Mesothelial cell of epicardium (in vitro differentiated cells): ENCODE measurements around the gene SERPING1. TPM values are rescaled to one million over a fixed set of nuclear protein-coding genes. Genes with fewer than 3 reads are reported as not detected.
A peak's percentile ranks its signal among the peaks of the same experiment; 100 is the strongest.

Experiments used
- DNase-seq, 2 experiments: peaks; one replicate each; pipeline ENCODE4 v3.0.0; 2021; ENCODE audit warnings: low spot score in 2 of 2; ENCODE audit not compliant: unreplicated experiment in 2 of 2
- H3K27ac Mint-ChIP-seq: 2 replicates; pipeline ENCODE4 v1.8.0; 2021; ENCODE audit warnings: mixed read lengths
- H3K27me3 Mint-ChIP-seq: 2 replicates; pipeline ENCODE4 v1.8.0; 2021; ENCODE audit warnings: low read depth, mixed read lengths
- H3K36me3 Mint-ChIP-seq: 2 replicates; pipeline ENCODE4 v1.8.0; 2021; ENCODE audit warnings: mixed read lengths
- H3K4me1 Mint-ChIP-seq: 2 replicates; pipeline ENCODE4 v1.8.0; 2021; ENCODE audit warnings: mixed read lengths
- H3K4me3 Mint-ChIP-seq: 2 replicates; pipeline ENCODE4 v1.8.0; 2021; ENCODE audit warnings: mild to moderate bottlenecking, moderate library complexity, mixed read lengths
- H3K9me3 Mint-ChIP-seq: 2 replicates; pipeline ENCODE4 v1.8.0; 2021; ENCODE audit warnings: mixed read lengths
- CTCF ChIP-seq: fragments of 200-600 bp; sonication (generic); IDR thresholded peaks from one replicate; pipeline ENCODE4 v1.5.0; 2021; ENCODE audit warnings: antibody characterized with exemption; ENCODE audit not compliant: unreplicated experiment
- total RNA-seq: library from RNA; stranded (reverse); gene quantifications from 3 replicates; pipeline ENCODE4 v1.2.1, GENCODE V29; 2021

The SERPING1 gene
- total RNA-seq, result 136 to 154 TPM (median 146 TPM) in 3 replicates

DNA sequence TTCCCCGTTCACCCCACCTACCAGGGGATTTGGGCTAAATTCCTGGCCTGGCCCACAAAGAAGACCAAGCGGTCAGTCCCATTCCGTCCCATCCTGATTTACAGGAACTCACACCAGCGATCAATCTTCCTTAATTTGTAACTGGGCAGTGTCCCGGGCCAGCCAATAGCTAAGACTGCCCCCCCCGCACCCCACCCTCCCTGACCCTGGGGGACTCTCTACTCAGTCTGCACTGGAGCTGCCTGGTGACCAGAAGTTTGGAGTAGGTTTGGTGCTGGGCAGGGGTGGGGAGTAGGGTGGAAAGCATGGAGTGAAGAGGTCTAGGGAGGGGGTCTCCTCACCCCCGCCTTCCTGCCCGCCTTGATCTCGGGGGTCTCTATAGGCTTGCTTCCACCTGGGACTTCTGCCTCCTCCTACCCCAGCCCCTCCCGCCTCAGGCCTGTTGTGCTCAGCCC, at the start of gene SERPING1:
Gene SERPING1 (plus strand): TSS at position 225 of the 455 bp plus-strand sequence. CDS start 586 bp downstream, outside the sequence.
- no peak for DNase-seq
- peaks cover 31% of the 10 kb centered on the region for H3K4me1 Mint-ChIP-seq
- H3K27me3 Mint-ChIP-seq, result no peaks in the 10 kb centered on the region
- peak within 1 kb of the TSS; percentile 74 for H3K4me3 Mint-ChIP-seq
- TF ChIP-seq CTCF, result no peak
- peaks cover 8% of the 10 kb centered on the region for H3K36me3 Mint-ChIP-seq
- no peaks in the 10 kb centered on the region for H3K9me3 Mint-ChIP-seq
- peak within 1 kb of the TSS; percentile 96 for H3K27ac Mint-ChIP-seq

DNA sequence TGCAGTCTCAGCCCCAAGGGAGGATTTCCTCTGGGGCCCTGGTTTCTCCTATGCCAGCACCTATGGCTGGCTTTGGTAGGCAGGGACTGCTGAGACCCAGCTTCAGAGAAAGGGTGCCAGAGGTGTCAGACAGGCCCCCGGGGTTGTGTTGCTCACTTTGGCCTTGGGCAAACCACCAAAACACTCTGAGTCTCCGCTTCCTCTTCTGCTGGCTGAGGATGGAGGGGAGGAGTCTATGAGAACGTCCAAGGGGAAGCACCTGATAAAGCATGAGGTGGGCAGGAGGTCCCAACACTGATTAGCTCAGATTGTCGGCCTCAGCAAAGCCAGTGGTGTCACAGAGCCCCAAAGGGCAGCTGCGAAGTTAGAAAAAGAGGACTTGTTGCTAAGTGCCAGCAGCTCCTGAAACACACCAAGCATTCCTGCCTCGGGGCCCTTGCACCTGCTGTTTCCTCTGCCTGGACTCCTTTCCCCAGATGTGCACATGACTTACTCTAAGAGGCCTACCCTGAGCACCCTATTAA, 49.6 kb upstream of the SERPING1 start:
- DNase-seq, result no peak
- H3K27me3 Mint-ChIP-seq, result no peaks in the 10 kb centered on the region
- H3K4me1 Mint-ChIP-seq, result no peaks in the 10 kb centered on the region
- H3K27ac Mint-ChIP-seq, result no peak overlapping the region
- H3K9me3 Mint-ChIP-seq, result no peaks in the 10 kb centered on the region
- H3K36me3 Mint-ChIP-seq, result peaks cover 5% of the 10 kb centered on the region
- no peak for TF ChIP-seq CTCF
- H3K4me3 Mint-ChIP-seq, result no peak overlapping the region

- no peaks in the 10 kb centered on the region for H3K27me3 Mint-ChIP-seq
Measured at GRCh38 chr11:57549983-57550382, 47.5 kb upstream of the SERPING1 start.

DNA sequence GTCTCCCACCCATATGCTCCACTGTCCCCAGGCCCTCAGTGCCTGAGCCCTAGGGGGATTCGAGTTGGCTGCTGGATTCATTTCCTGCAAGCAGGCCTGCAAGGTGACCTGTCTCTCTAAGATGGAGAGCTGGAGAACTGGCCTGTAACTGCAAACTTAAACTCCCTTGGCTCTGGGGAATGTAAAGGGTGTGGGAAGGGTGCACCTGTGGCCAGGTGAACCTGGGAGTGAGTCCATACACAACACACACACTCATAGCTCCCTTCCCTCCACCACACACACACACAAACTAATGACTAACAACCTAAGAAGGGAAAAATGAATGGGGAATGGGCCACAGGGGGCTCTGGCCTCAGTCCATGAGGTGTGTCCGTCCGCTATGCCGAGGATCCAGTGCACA, 45.5 kb upstream of the SERPING1 start:
- H3K9me3 Mint-ChIP-seq, result no peaks in the 10 kb centered on the region
- no peak overlapping the region for H3K27ac Mint-ChIP-seq
- H3K4me3 Mint-ChIP-seq, result no peak overlapping the region
- TF ChIP-seq CTCF, result no peak
- H3K4me1 Mint-ChIP-seq, result no peaks in the 10 kb centered on the region
- DNase-seq, result no peak
- no peaks in the 10 kb centered on the region for H3K27me3 Mint-ChIP-seq
- peaks cover 20% of the 10 kb centered on the region for H3K36me3 Mint-ChIP-seq

More at GRCh38 chr11:57549983-57550382, 47.5 kb upstream of the SERPING1 start:
- no peaks in the 10 kb centered on the region for H3K4me1 Mint-ChIP-seq
- H3K36me3 Mint-ChIP-seq, result peaks cover 13% of the 10 kb centered on the region
- no peak overlapping the region for H3K27ac Mint-ChIP-seq
- H3K4me3 Mint-ChIP-seq, result no peak overlapping the region
- TF ChIP-seq CTCF, result no peak
- H3K9me3 Mint-ChIP-seq, result no peaks in the 10 kb centered on the region
- DNase-seq, result no peak

DNA sequence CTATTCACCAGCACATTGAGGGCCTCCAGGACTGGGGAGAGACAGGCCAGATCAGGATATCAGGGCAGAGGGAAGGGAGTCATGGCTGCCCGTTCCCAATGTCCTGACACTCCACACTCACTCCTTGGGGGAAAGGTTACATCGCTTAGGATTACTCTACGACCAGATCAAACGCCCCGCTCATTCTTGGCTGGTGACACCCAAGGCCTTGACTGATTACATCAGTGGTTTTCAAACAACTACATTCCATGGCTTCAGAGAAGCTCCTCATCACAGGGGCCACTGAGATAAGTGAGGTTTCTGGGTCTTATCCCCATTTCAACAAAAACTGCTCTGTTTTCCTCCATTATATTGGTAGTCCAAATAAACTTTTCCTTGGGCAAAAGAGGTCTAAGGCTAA, 45.0 kb upstream of the SERPING1 start:
- Mint-ChIP-seq H3K36me3 (peaks cover 23% of the 10 kb centered on the region), H3K27ac (no peak overlapping the region), H3K4me1 (no peaks in the 10 kb centered on the region), H3K4me3 (no peak overlapping the region), H3K9me3 (no peaks in the 10 kb centered on the region), H3K27me3 (no peaks in the 10 kb centered on the region)
- no peak for DNase-seq
- TF ChIP-seq CTCF, result no peak

- Mint-ChIP-seq H3K9me3 (no peaks in the 10 kb centered on the region), H3K27me3 (no peaks in the 10 kb centered on the region), H3K4me3 (no peak overlapping the region), H3K36me3 (peaks cover 23% of the 10 kb centered on the region), H3K4me1 (no peaks in the 10 kb centered on the region), H3K27ac (no peak overlapping the region)
- TF ChIP-seq CTCF, result no peak
- DNase-seq, result no peak
Measured at GRCh38 chr11:57555393-57555792, 42.1 kb upstream of the SERPING1 start.
